Endothelial cell of umbilical vein (primary cell): ENCODE measurements around the gene POFUT2.

Experiments
- CTCF ChIP-seq, 2 donors: IDR thresholded peaks; 1 replicate in 1 of 2; 2 replicates in 1 of 2; pipeline ENCODE4 v1.5.1; 2011; ENCODE audit warnings: low read length in 2 of 2, mild to moderate bottlenecking in 2 of 2, moderate library complexity in 2 of 2, control low read depth in 1 of 2, inconsistent platforms in 1 of 2, low read depth in 1 of 2; ENCODE audit not compliant: insufficient read depth in 1 of 2; ENCODE audit errors: extremely low read depth in 1 of 2
- EZH2 ChIP-seq: IDR thresholded peaks from 2 replicates; pipeline ENCODE4 v1.6.1; 2012; ENCODE audit warnings: borderline replicate concordance, low read depth, mild to moderate bottlenecking, moderate library complexity, low read length, inconsistent platforms; ENCODE audit not compliant: severe bottlenecking
- JUN ChIP-seq: IDR thresholded peaks from 2 replicates; pipeline ENCODE4 v1.6.1; 2011; ENCODE audit warnings: borderline replicate concordance, low read depth; ENCODE audit not compliant: insufficient read length, insufficient read depth
- MAX ChIP-seq: IDR thresholded peaks from 2 replicates; pipeline ENCODE4 v1.6.1; 2011; ENCODE audit not compliant: insufficient read depth, insufficient read length
- POLR2A ChIP-seq: IDR thresholded peaks from 2 replicates; pipeline ENCODE4 v1.6.1; 2012; ENCODE audit warnings: low read depth, mild to moderate bottlenecking, control low read depth, low read length
- POLR2AphosphoS5 ChIP-seq: IDR thresholded peaks from 2 replicates; pipeline ENCODE4 v1.6.1; 2012; ENCODE audit warnings: low read depth, mild to moderate bottlenecking, control low read depth, low read length, moderate library complexity; ENCODE audit not compliant: insufficient read depth

GRCh38 chr21:45319461-45320211 is 31.9 kb upstream of the POFUT2 start:
- TF ChIP-seq POLR2AphosphoS5 (peak; percentile 61), MAX (no peak), CTCF (IDR thresholded peaks at IDR 0.05; ENCODE audit: extremely low read depth in 1 of 2, insufficient read depth in 1 of 2, low read depth in 1 of 2, low read length in 2 of 2) (peak in 1 of 2 donors; percentile 33), EZH2 (no peak), POLR2A (peak; percentile 47), JUN (peak; percentile 61)
